GM23338 (cell line): ENCODE results near the gene TMEM169. TPM values are rescaled to one million over a fixed set of nuclear protein-coding genes. Genes with fewer than 3 reads are reported as not detected.
A peak's percentile ranks its signal among the peaks of the same experiment; 100 is the strongest.

Source experiments
- ATAC-seq: fragments of 200-7000 bp; cut with Tn5 transposase; 3 replicates; pipeline ENCODE4 v1.9.1; 2020
- DNase-seq: peaks from one replicate; pipeline ENCODE4 v3.0.0-alpha.2; 2015; ENCODE audit warnings: low spot score
- H2AFZ ChIP-seq: fragments of 200-600 bp; sonication (generic); 2 replicates; pipeline ENCODE4 v1.8.0; 2016; ENCODE audit warnings: antibody characterized with exemption, mild to moderate bottlenecking, moderate library complexity
- H3F3A ChIP-seq: fragments of 200-600 bp; sonication (generic); replicated peaks from 2 replicates; pipeline ENCODE4 v1.8.0; 2017; ENCODE audit warnings: antibody characterized with exemption, mixed run types, low read depth
- H3K27ac ChIP-seq: fragments of 200-600 bp; sonication (generic); 2 replicates; pipeline ENCODE4 v1.6.1; 2016; ENCODE audit warnings: low read depth
- H3K27me3 ChIP-seq: fragments of 200-600 bp; sonication (generic); 2 replicates; pipeline ENCODE4 v1.8.0; 2016; ENCODE audit warnings: mild to moderate bottlenecking, mixed run types, moderate library complexity; ENCODE audit not compliant: insufficient read depth
- H3K36me3 ChIP-seq: fragments of 200-600 bp; sonication (generic); 2 replicates; pipeline ENCODE4 v1.8.0; 2016; ENCODE audit warnings: mild to moderate bottlenecking; ENCODE audit not compliant: insufficient read depth
- H3K4me1 ChIP-seq: fragments of 200-600 bp; sonication (generic); 2 replicates; pipeline ENCODE4 v1.8.0; 2016; ENCODE audit warnings: mild to moderate bottlenecking, moderate library complexity; ENCODE audit not compliant: insufficient read depth
- H3K4me2 ChIP-seq: fragments of 200-600 bp; sonication (generic); 2 replicates; pipeline ENCODE4 v1.7.1; 2017; ENCODE audit warnings: mixed run types
- H3K4me3 ChIP-seq: fragments of 200-600 bp; sonication (generic); 2 replicates; pipeline ENCODE4 v1.6.1; 2016; ENCODE audit warnings: mixed run types
- H3K79me2 ChIP-seq: fragments of 200-600 bp; sonication (generic); replicated peaks from 2 replicates; pipeline ENCODE4 v1.8.0; 2017; ENCODE audit warnings: mild to moderate bottlenecking; ENCODE audit not compliant: insufficient read depth
- H3K9me2 ChIP-seq: fragments of 200-600 bp; sonication (generic); 2 replicates; pipeline ENCODE4 v1.8.0; 2017; ENCODE audit not compliant: insufficient read depth
- H4K20me1 ChIP-seq: fragments of 200-600 bp; sonication (generic); replicated peaks from 2 replicates; pipeline ENCODE4 v1.8.0; 2017; ENCODE audit warnings: mild to moderate bottlenecking; ENCODE audit not compliant: insufficient read depth
- H3K27ac Mint-ChIP-seq: 2 replicates; pipeline ENCODE4 v1.8.0; 2020; ENCODE audit warnings: inconsistent platforms, mild to moderate bottlenecking, moderate library complexity, mixed read lengths
- H3K27me3 Mint-ChIP-seq: 3 replicates; pipeline ENCODE4 v1.8.0; 2022; ENCODE audit warnings: low read depth, mild to moderate bottlenecking, moderate library complexity, mixed read lengths, inconsistent platforms; ENCODE audit not compliant: insufficient read depth, poor library complexity
- H3K36me3 Mint-ChIP-seq: 3 replicates; pipeline ENCODE4 v1.8.0; 2021; ENCODE audit warnings: low read depth, mild to moderate bottlenecking, inconsistent platforms, moderate library complexity, mixed read lengths
- H3K4me1 Mint-ChIP-seq: 3 replicates; pipeline ENCODE4 v1.8.0; 2020; ENCODE audit warnings: mild to moderate bottlenecking, inconsistent platforms, mixed read lengths
- H3K4me3 Mint-ChIP-seq: 3 replicates; pipeline ENCODE4 v1.8.0; 2021; ENCODE audit warnings: moderate library complexity, mild to moderate bottlenecking, inconsistent platforms, mixed read lengths
- H3K9me3 Mint-ChIP-seq: 3 replicates; pipeline ENCODE4 v1.8.0; 2020; ENCODE audit warnings: moderate library complexity, mild to moderate bottlenecking, inconsistent platforms, mixed read lengths
- CTCF ChIP-seq, 2 experiments: fragments of 200-600 bp in 1 of 2; sonication (generic) in 1 of 2; conservative IDR thresholded peaks; 2 replicates each; pipeline versions ENCODE4 v1.5.1 to v1.6.1; 2016 to 2017; ENCODE audit warnings: antibody characterized with exemption in 2 of 2, low read depth in 2 of 2, mild to moderate bottlenecking in 2 of 2, moderate library complexity in 1 of 2
- NANOG ChIP-seq: IDR thresholded peaks from 2 replicates; pipeline ENCODE4 v1.6.1; 2016; ENCODE audit warnings: antibody characterized with exemption, borderline replicate concordance
- POLR2AphosphoS5 ChIP-seq: IDR thresholded peaks from 2 replicates; pipeline ENCODE4 v1.6.1; 2016; ENCODE audit warnings: antibody characterized with exemption, low read depth
- STAT1 ChIP-seq: IDR thresholded peaks from one replicate; pipeline ENCODE4 v1.6.1; 2016; ENCODE audit warnings: antibody characterized with exemption; ENCODE audit not compliant: unreplicated experiment
- polyA plus RNA-seq: library from polyadenylated mRNA; unstranded; fragments of >200 nt; fragmentation: Nextera tagmentation; extraction: Ambion mirVana; gene quantifications from 2 replicates; pipeline ENCODE4 v1.2.1, GENCODE V29; 2016
- total RNA-seq: library from RNA; depleted of rRNA; stranded (reverse); fragments of >200 nt; shearing (Covaris generic); gene quantifications from 2 replicates; pipeline ENCODE4 v1.2.3, GENCODE V29; 2014

TMEM169 gene
- total and polyA plus RNA-seq, 2 experiments from 2014 or later = 1.4 to 3.9 TPM

GRCh38 chr2:216059233-216059834 lies 22.4 kb upstream of the TMEM169 start:
- Mint-ChIP-seq H3K4me1 (peaks cover 4% of the 10 kb centered on the region; the same call in 2 of the 3 replicates), H3K36me3 (peaks cover 17% of the 10 kb centered on the region; the same call in 2 of the 3 replicates), H3K9me3 (no peaks in the 10 kb centered on the region), H3K27ac (no peak overlapping the region), H3K27me3 (no peaks in the 10 kb centered on the region), H3K4me3 (no peak overlapping the region)
- Histone ChIP-seq H3K27me3 (no peaks in the 10 kb centered on the region), H3F3A (0 out of 2 replicates have a peak, but pooled peaks cover 3% of the 10 kb centered on the region), H3K36me3 (no peaks in the 10 kb centered on the region), H3K79me2 (no peaks in the 10 kb centered on the region), H4K20me1 (no peaks in the 10 kb centered on the region; the same call in 1 of the 2 replicates), H2AFZ (no peak overlapping the region), H3K9me2 (no peaks in the 10 kb centered on the region), H3K4me2 (no peak overlapping the region), H3K4me3 (no peak overlapping the region), H3K27ac (no peak overlapping the region), H3K4me1 (0 out of 2 replicates have a peak, but pooled peaks cover 3% of the 10 kb centered on the region)
- ATAC-seq (no peak), DNase-seq (no peak)
- TF ChIP-seq POLR2AphosphoS5 (no peak), STAT1 (no peak), CTCF (conservative IDR thresholded peaks at IDR 0.05; ENCODE audit: low read depth in 2 of 2) (peak in 1 of 2 experiments; percentile 40; a peak in 2 of 4 replicates)

GRCh38 chr2:216064014-216064630 lies 17.6 kb upstream of the TMEM169 start:
- Mint-ChIP-seq H3K27me3 (no peaks in the 10 kb centered on the region), H3K36me3 (peaks cover 11% of the 10 kb centered on the region; the same call in 2 of the 3 replicates), H3K9me3 (no peaks in the 10 kb centered on the region), H3K4me1 (peaks cover 8% of the 10 kb centered on the region), H3K4me3 (no peak overlapping the region), H3K27ac (no peak overlapping the region)
- DNase-seq = peak; percentile 16
- H2AFZ ChIP-seq = no peak overlapping the region
- H4K20me1 ChIP-seq = no peaks in the 10 kb centered on the region; the same call in 1 of the 2 replicates
- TF ChIP-seq NANOG = no peak
- TF ChIP-seq CTCF (conservative IDR thresholded peaks at IDR 0.05; ENCODE audit: low read depth in 2 of 2) = peak; percentile 42 to 61; a peak in 3 of 4 replicates
- H3K36me3 ChIP-seq = no peaks in the 10 kb centered on the region
- no peak overlapping the region for H3K27ac ChIP-seq
- no peak overlapping the region for H3K4me2 ChIP-seq
- no peaks in the 10 kb centered on the region for H3K79me2 ChIP-seq
- H3K4me1 ChIP-seq = no peaks in the 10 kb centered on the region
- H3K4me3 ChIP-seq = no peak overlapping the region
- no peaks in the 10 kb centered on the region for H3K9me2 ChIP-seq
- no peaks in the 10 kb centered on the region for H3F3A ChIP-seq
- no peak for ATAC-seq
- no peaks in the 10 kb centered on the region for H3K27me3 ChIP-seq
